WTC11 (cell line): ENCODE results near the gene PEAK3.

Source experiments
- CREM ChIP-seq: sonication (generic); formaldehyde crosslinking; IDR thresholded peaks from 2 replicates; pipeline ENCODE4 v1.8.1; 2022; ENCODE audit warnings: mild to moderate bottlenecking, missing genetic modification reagents, moderate library complexity
- ESRRA ChIP-seq: sonication (generic); formaldehyde crosslinking; IDR thresholded peaks from 2 replicates; pipeline ENCODE4 v1.8.1; 2022; ENCODE audit warnings: mild to moderate bottlenecking, missing genetic modification reagents, borderline replicate concordance
- ETV6 ChIP-seq: sonication (generic); formaldehyde crosslinking; IDR thresholded peaks from 2 replicates; pipeline ENCODE4 v1.8.1; 2022; ENCODE audit warnings: mild to moderate bottlenecking, missing genetic modification reagents
- FOXK1 ChIP-seq: sonication (generic); formaldehyde crosslinking; IDR thresholded peaks from 2 replicates; pipeline ENCODE4 v1.8.0; 2022; ENCODE audit warnings: mild to moderate bottlenecking, moderate library complexity, missing genetic modification reagents
- NFATC4 ChIP-seq: fragments of 250-450 bp; sonication (Bioruptor Pico); IDR thresholded peaks from 2 replicates; pipeline ENCODE4 v1.9.0; 2021; ENCODE audit warnings: mild to moderate bottlenecking
- NR2C2 ChIP-seq: sonication (generic); formaldehyde crosslinking; IDR thresholded peaks from 2 replicates; pipeline ENCODE4 v1.8.0; 2022; ENCODE audit warnings: mild to moderate bottlenecking, missing genetic modification reagents
- ZBTB21 ChIP-seq: sonication (generic); formaldehyde crosslinking; IDR thresholded peaks from 2 replicates; pipeline ENCODE4 v1.8.1; 2023; ENCODE audit warnings: mild to moderate bottlenecking, missing genetic modification reagents, borderline replicate concordance
- ZNF121 ChIP-seq: sonication (generic); formaldehyde crosslinking; IDR thresholded peaks from 2 replicates; pipeline ENCODE4 v1.8.0; 2023; ENCODE audit warnings: missing genetic modification reagents
- TF ChIP-seq, protein P1 (sequence below): sonication (generic); formaldehyde crosslinking; IDR thresholded peaks from 2 replicates; pipeline ENCODE4 v1.8.1; 2023; ENCODE audit warnings: mild to moderate bottlenecking, missing genetic modification reagents, moderate library complexity
- TF ChIP-seq, protein P2 (sequence below): sonication (generic); formaldehyde crosslinking; IDR thresholded peaks from 2 replicates; pipeline ENCODE4 v1.8.0; 2022; ENCODE audit warnings: mild to moderate bottlenecking, missing genetic modification reagents
- TF ChIP-seq, protein P3 (sequence below): sonication (generic); formaldehyde crosslinking; IDR thresholded peaks from 2 replicates; pipeline ENCODE4 v1.8.1; 2022; ENCODE audit warnings: mild to moderate bottlenecking, moderate library complexity, missing genetic modification reagents
- TF ChIP-seq, protein P4 (sequence below): fragments of 200-600 bp; IDR thresholded peaks from 2 replicates; pipeline ENCODE4 v1.8.0; 2022; ENCODE audit warnings: antibody characterized with exemption
- TF ChIP-seq, protein P5 (sequence below): sonication (generic); formaldehyde crosslinking; IDR thresholded peaks from 2 replicates; pipeline ENCODE4 v1.8.1; 2023; ENCODE audit warnings: mild to moderate bottlenecking, missing genetic modification reagents

DNA sequence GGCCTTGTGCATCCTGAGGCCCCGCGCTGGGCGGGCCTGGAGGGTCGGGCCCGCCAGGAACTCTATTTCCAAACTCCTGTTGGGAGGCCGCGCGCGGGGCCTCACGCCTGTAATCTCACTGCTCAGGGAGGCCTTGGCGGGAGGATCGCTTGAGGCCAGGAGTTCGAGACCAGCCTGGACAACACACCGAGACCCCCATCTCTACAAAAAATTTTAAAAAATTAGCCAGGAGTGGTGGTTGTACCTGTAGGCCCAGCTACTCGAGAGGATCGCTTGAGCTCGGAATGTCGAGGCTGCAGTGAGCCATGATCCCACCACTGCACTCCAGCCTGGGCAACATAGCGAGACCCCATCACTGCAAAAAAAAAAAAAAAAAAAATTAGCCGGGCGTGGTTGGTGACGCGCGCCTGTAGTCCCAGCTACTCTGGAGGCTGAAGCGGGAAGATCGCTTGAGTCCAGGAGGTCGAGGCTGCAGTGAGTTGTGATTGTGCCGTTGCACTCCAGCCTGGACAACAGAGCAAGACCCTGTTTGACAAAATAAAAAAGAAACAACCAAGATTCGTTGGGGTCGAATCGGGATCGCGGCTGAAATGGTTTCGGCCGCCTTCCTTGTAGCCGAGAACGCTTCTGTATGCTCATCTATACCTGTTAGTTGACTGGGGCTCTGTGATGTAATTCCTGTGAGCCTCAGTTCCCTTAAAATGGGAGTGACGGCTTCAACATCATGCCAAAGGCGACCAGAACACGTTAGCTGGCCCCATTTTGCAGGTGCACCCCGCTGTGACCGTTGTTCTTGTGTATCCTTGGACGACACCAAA lies 44.7 kb downstream of the PEAK3 start:
- TF ChIP-seq ESRRA (CRISPR knock-in tag), result no peak; the same call in 1 of the 2 replicates
- no peak for TF ChIP-seq NR2C2 (CRISPR knock-in tag)
- TF ChIP-seq, protein P1, sequence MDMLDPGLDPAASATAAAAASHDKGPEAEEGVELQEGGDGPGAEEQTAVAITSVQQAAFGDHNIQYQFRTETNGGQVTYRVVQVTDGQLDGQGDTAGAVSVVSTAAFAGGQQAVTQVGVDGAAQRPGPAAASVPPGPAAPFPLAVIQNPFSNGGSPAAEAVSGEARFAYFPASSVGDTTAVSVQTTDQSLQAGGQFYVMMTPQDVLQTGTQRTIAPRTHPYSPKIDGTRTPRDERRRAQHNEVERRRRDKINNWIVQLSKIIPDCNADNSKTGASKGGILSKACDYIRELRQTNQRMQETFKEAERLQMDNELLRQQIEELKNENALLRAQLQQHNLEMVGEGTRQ (CRISPR knock-in tag), result no peak
- TF ChIP-seq, protein P2, sequence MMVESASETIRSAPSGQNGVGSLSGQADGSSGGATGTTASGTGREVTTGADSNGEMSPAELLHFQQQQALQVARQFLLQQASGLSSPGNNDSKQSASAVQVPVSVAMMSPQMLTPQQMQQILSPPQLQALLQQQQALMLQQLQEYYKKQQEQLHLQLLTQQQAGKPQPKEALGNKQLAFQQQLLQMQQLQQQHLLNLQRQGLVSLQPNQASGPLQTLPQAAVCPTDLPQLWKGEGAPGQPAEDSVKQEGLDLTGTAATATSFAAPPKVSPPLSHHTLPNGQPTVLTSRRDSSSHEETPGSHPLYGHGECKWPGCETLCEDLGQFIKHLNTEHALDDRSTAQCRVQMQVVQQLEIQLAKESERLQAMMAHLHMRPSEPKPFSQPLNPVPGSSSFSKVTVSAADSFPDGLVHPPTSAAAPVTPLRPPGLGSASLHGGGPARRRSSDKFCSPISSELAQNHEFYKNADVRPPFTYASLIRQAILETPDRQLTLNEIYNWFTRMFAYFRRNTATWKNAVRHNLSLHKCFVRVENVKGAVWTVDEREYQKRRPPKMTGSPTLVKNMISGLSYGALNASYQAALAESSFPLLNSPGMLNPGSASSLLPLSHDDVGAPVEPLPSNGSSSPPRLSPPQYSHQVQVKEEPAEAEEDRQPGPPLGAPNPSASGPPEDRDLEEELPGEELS (CRISPR knock-in tag), result no peak
- TF ChIP-seq, protein P3, sequence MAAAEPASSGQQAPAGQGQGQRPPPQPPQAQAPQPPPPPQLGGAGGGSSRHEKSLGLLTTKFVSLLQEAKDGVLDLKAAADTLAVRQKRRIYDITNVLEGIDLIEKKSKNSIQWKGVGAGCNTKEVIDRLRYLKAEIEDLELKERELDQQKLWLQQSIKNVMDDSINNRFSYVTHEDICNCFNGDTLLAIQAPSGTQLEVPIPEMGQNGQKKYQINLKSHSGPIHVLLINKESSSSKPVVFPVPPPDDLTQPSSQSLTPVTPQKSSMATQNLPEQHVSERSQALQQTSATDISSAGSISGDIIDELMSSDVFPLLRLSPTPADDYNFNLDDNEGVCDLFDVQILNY (CRISPR knock-in tag), result no peak
- no peak for TF ChIP-seq FOXK1
- TF ChIP-seq, protein P4, sequence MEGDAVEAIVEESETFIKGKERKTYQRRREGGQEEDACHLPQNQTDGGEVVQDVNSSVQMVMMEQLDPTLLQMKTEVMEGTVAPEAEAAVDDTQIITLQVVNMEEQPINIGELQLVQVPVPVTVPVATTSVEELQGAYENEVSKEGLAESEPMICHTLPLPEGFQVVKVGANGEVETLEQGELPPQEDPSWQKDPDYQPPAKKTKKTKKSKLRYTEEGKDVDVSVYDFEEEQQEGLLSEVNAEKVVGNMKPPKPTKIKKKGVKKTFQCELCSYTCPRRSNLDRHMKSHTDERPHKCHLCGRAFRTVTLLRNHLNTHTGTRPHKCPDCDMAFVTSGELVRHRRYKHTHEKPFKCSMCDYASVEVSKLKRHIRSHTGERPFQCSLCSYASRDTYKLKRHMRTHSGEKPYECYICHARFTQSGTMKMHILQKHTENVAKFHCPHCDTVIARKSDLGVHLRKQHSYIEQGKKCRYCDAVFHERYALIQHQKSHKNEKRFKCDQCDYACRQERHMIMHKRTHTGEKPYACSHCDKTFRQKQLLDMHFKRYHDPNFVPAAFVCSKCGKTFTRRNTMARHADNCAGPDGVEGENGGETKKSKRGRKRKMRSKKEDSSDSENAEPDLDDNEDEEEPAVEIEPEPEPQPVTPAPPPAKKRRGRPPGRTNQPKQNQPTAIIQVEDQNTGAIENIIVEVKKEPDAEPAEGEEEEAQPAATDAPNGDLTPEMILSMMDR, result no peak
- no peak for TF ChIP-seq ZBTB21 (CRISPR knock-in tag)
- no peak for TF ChIP-seq NFATC4
- TF ChIP-seq CREM (CRISPR knock-in tag), result no peak
- TF ChIP-seq, protein P5, sequence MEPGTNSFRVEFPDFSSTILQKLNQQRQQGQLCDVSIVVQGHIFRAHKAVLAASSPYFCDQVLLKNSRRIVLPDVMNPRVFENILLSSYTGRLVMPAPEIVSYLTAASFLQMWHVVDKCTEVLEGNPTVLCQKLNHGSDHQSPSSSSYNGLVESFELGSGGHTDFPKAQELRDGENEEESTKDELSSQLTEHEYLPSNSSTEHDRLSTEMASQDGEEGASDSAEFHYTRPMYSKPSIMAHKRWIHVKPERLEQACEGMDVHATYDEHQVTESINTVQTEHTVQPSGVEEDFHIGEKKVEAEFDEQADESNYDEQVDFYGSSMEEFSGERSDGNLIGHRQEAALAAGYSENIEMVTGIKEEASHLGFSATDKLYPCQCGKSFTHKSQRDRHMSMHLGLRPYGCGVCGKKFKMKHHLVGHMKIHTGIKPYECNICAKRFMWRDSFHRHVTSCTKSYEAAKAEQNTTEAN, result no peak
- TF ChIP-seq ZNF121 (CRISPR knock-in tag), result peak; percentile 93
- no peak for TF ChIP-seq ETV6 (CRISPR knock-in tag)
